ENCODE data around the gene PGS1.

Gene PGS1

DNA sequence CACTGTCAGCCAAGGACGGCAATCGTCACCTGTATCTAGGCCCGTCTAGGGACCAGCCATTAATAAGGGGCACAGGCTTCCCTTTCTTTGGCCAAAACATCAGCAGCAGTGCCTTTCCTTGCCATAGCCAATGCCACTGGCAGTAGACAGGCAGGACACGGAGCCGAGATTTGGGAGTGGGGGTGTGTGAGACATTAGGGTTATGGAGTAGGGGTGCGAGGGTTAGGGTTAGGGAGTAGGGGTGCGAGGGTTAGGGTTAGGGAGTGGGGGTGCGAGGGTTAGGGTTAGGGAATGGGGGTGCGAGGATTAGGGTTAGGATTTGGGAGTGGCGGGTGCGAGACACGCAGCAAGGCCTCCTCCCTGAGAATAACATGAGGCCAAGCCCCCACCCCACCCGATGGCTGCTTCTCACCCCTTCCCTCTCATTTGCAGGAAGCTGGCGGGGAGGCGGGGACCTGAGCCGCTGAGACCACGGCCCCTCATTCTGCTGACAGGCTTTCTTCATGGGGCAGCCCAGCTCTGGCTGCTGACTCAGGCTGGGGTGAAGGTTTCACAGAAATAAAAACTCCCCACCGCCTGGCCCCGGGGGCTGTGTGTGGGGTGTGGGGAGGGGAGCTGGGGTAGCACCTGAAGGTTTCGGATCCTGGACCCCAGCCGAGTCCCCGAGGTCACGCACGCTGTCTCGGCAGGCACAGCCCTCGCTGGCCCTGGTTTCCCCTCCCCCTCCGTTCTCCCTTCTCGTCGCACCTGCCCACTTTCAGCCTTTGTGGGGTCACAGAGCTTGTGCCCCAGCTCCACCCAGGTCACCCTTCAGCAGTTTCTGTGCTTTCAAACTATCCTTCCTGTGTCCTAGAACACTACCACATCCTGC, 93.8 kb downstream of the PGS1 start:
- no peak for DNase-seq (ENCODE audit: low read depth in 1 of 2, low spot score in 1 of 2)

- DNase-seq (ENCODE audit: low read depth in 1 of 2, low spot score in 1 of 2), result no peak
These were observed 95.6 kb downstream of the PGS1 start for GRCh38 chr17:78473951-78474613.
